HEK293T (cell line): ENCODE results near the gene NR3C2.

Experiments used
- CTCF ChIA-PET: fragments of 350-600 bp; formaldehyde crosslinking; extraction: SDS; loops from one replicate; lab custom pipeline; 2021; ENCODE audit warnings: antibody characterized with exemption, inconsistent platforms; lab: Yijun Ruan, JAX
- POLR2A ChIA-PET: fragments of 350-600 bp; formaldehyde crosslinking; extraction: SDS; loops from one replicate; lab custom pipeline; 2020; ENCODE audit warnings: antibody characterized with exemption, inconsistent platforms; lab: Yijun Ruan, JAX
- DNase-seq: peaks from one replicate; pipeline ENCODE4 v3.0.0; 2012; ENCODE audit warnings: mixed read lengths; ENCODE audit errors: extremely low spot score
- ARNT ChIP-seq: fragments of 450-650 bp; IDR thresholded peaks from 2 replicates; pipeline ENCODE4 v1.6.1; 2017; ENCODE audit warnings: mild to moderate bottlenecking
- BHLHE40 ChIP-seq: fragments of 450-650 bp; IDR thresholded peaks from 2 replicates; pipeline ENCODE4 v1.6.1; 2016; ENCODE audit warnings: mild to moderate bottlenecking, moderate library complexity, borderline replicate concordance
- CTBP1 ChIP-seq: fragments of 450-650 bp; IDR thresholded peaks from 2 replicates; pipeline ENCODE4 v1.6.1; 2016; ENCODE audit warnings: borderline replicate concordance
- ELF4 ChIP-seq: fragments of 450-650 bp; IDR thresholded peaks from 2 replicates; pipeline ENCODE4 v1.6.1; 2017; ENCODE audit warnings: antibody characterized with exemption
- FOXA1 ChIP-seq: fragments of 450-650 bp; IDR thresholded peaks from 2 replicates; pipeline ENCODE4 v1.6.1; 2016; ENCODE audit warnings: mild to moderate bottlenecking
- FOXK2 ChIP-seq: fragments of 450-650 bp; IDR thresholded peaks from 2 replicates; pipeline ENCODE4 v1.6.1; 2016; ENCODE audit warnings: mild to moderate bottlenecking
- FOXM1 ChIP-seq: fragments of 450-650 bp; IDR thresholded peaks from 2 replicates; pipeline ENCODE4 v1.6.1; 2017; ENCODE audit warnings: mild to moderate bottlenecking, borderline replicate concordance
- HDGF ChIP-seq: fragments of 450-650 bp; IDR thresholded peaks from 2 replicates; pipeline ENCODE4 v1.6.1; 2017; ENCODE audit warnings: antibody characterized with exemption, borderline replicate concordance
- L3MBTL2 ChIP-seq: fragments of 450-650 bp; conservative IDR thresholded peaks from 2 replicates; pipeline ENCODE4 v1.6.1; 2016; ENCODE audit warnings: mild to moderate bottlenecking
- LEF1 ChIP-seq: fragments of 450-650 bp; IDR thresholded peaks from 2 replicates; pipeline ENCODE4 v1.6.1; 2017; ENCODE audit warnings: mild to moderate bottlenecking, borderline replicate concordance
- NFRKB ChIP-seq: fragments of 450-650 bp; IDR thresholded peaks from 2 replicates; pipeline ENCODE4 v1.6.1; 2016; ENCODE audit warnings: mild to moderate bottlenecking, moderate library complexity
- PKNOX1 ChIP-seq: fragments of 450-650 bp; IDR thresholded peaks from 2 replicates; pipeline ENCODE4 v1.6.1; 2016
- SP1 ChIP-seq: fragments of 450-650 bp; IDR thresholded peaks from 2 replicates; pipeline ENCODE4 v1.6.1; 2017
- SUZ12 ChIP-seq: fragments of 450-650 bp; IDR thresholded peaks from 2 replicates; pipeline ENCODE4 v1.6.1; 2016; ENCODE audit warnings: mild to moderate bottlenecking
- TARDBP ChIP-seq: fragments of 450-650 bp; IDR thresholded peaks from 2 replicates; pipeline ENCODE4 v1.6.1; 2016
- ZNF384 ChIP-seq: fragments of 450-650 bp; IDR thresholded peaks from 2 replicates; pipeline ENCODE4 v1.6.1; 2016

NR3C2 gene

GRCh38 chr4:148420397-148420796, 21.8 kb downstream of the NR3C2 start:
- POLR2A ChIA-PET: no interaction called here
- no peak for DNase-seq
- CTCF ChIA-PET: no interaction called here
- TF ChIP-seq SP1: no peak
- TF ChIP-seq FOXM1: no peak
- no peak for TF ChIP-seq CTBP1
- TF ChIP-seq L3MBTL2: no peak
- TF ChIP-seq NFRKB: no peak
- TF ChIP-seq LEF1: no peak
- TF ChIP-seq TARDBP: no peak
- TF ChIP-seq ELF4: no peak
- no peak for TF ChIP-seq SUZ12
- TF ChIP-seq FOXK2: no peak
- no peak for TF ChIP-seq FOXA1
- TF ChIP-seq ARNT: no peak
- no peak for TF ChIP-seq ZNF384
- TF ChIP-seq PKNOX1: no peak
- TF ChIP-seq HDGF: no peak
- no peak for TF ChIP-seq BHLHE40

GRCh38 chr4:148415500-148415899, 26.7 kb downstream of the NR3C2 start:
- CTCF ChIA-PET: no interaction called here
- no peak for TF ChIP-seq ZNF384
- no peak for TF ChIP-seq ARNT
- TF ChIP-seq L3MBTL2: no peak
- peak; percentile 10 for DNase-seq
- POLR2A ChIA-PET: no interaction called here

GRCh38 chr4:148412460-148412994, 29.7 kb downstream of the NR3C2 start:
- TF ChIP-seq ZNF384 (no peak), ARNT (no peak), HDGF (no peak), SUZ12 (no peak), PKNOX1 (no peak), FOXM1 (no peak), ELF4 (no peak), LEF1 (no peak), BHLHE40 (no peak)
- DNase-seq: no peak
- ChIA-PET CTCF (interaction anchor here (1.0 kb wide), 1 partner anchor 17 kb away, joined by 3 read pairs; no protein-coding TSS in a partner anchor), POLR2A (interaction anchor here (1.1 kb wide), 1 partner anchor 30 kb away, joined by 3 read pairs; the partner anchor contains the start of gene NR3C2)

GRCh38 chr4:148405161-148405893, 36.9 kb downstream of the NR3C2 start:
- TF ChIP-seq ARNT: no peak
- no peak for TF ChIP-seq ZNF384
- TF ChIP-seq FOXA1: no peak
- TF ChIP-seq CTBP1: no peak
- TF ChIP-seq L3MBTL2: no peak
- TF ChIP-seq SUZ12: no peak
- no peak for TF ChIP-seq LEF1
- no peak for TF ChIP-seq BHLHE40
- TF ChIP-seq ELF4: no peak
- TF ChIP-seq TARDBP: no peak
- TF ChIP-seq FOXM1: no peak
- TF ChIP-seq PKNOX1: no peak
- no peak for TF ChIP-seq SP1
- no peak for TF ChIP-seq NFRKB
- TF ChIP-seq FOXK2: no peak
- TF ChIP-seq HDGF: no peak
- no peak for DNase-seq
- POLR2A ChIA-PET: no interaction called here
- CTCF ChIA-PET: no interaction called here

GRCh38 chr4:148398988-148399387, 43.2 kb downstream of the NR3C2 start:
- ChIA-PET CTCF (no interaction called here), POLR2A (no interaction called here)
- no peak for DNase-seq
- TF ChIP-seq CTBP1: no peak
- TF ChIP-seq FOXA1: no peak
- TF ChIP-seq ARNT: no peak
- TF ChIP-seq TARDBP: no peak
- no peak for TF ChIP-seq LEF1
- no peak for TF ChIP-seq FOXK2

GRCh38 chr4:148397771-148398170, 44.4 kb downstream of the NR3C2 start:
- ChIA-PET POLR2A (no interaction called here), CTCF (no interaction called here)
- no peak for DNase-seq
- TF ChIP-seq LEF1: no peak
- no peak for TF ChIP-seq TARDBP
- no peak for TF ChIP-seq BHLHE40
- TF ChIP-seq FOXM1: no peak
- no peak for TF ChIP-seq ZNF384
- no peak for TF ChIP-seq ARNT
- no peak for TF ChIP-seq SP1
- no peak for TF ChIP-seq FOXA1
- no peak for TF ChIP-seq SUZ12
- TF ChIP-seq ELF4: no peak
